ENCODE measurements around the gene LDLRAP1.

- TF ChIP-seq POLR2A (IDR thresholded peaks at IDR 0.05; ENCODE audit: extremely low read depth, insufficient read length): no peak
- TF ChIP-seq CTCF (IDR thresholded peaks at IDR 0.05; ENCODE audit: low read depth, low read length): no peak
- TF ChIP-seq MAX (IDR thresholded peaks at IDR 0.05; ENCODE audit: low read depth, low read length): peak; percentile 99
Measured at GRCh38 chr1:25549273-25550154, 6.1 kb downstream of the LDLRAP1 start.

Data from NB4 (cell line).